DMS 273 treated with DMSO at 0.1 percent for 48 hours (cell line): ENCODE results near the gene ANKS3.
"Not testable (repeated sequence)": the region's sequence is repeated elsewhere in the genome, so short reads cannot be mapped to it uniquely, and the experiment has no call there.

Source experiments
- DNase-seq: peaks from one replicate; lab custom pipeline; 2025; lab: John Stamatoyannopoulos, UW

The ANKS3 gene

DNA sequence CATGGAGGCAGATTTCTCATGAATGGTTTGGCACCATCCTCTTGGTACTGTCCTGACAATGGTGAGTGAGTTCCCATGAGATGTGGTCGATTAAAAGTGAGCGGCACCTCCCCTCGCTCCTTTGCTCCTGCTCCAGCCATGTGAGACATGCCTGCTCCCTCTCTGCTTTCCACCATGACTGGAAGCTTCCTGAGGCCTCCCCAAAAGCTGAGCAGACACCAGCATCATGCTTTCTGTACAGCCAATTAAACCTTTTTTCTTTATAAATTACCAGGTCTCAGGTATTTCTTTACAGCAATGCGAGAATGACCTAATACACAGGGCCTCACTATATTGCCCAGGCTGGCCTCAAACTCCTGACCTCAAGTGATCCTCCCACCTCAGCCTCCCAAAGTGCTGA lies 20.8 kb upstream of the ANKS3 start:
- DNase-seq = no peak

DNA sequence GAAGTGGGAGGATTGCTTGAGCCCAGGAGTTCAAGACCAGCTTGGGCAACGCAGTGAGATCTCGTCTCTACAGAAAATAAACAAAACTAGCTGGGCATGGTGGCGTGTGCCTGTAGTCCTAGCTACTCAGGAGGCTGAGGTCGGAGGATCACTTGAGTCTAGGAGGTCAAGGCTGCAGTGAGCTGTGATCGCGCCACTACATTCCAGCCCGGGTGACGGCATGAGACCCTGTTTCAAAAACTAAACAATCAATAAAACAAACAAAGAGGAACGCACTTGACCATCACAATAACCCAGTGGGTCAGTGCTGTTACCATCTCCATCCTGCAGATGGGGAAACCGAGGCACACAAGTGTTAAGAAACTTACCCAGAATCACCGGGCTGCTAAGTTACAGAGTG lies 19.2 kb upstream of the ANKS3 start:
- DNase-seq = no peak

DNA sequence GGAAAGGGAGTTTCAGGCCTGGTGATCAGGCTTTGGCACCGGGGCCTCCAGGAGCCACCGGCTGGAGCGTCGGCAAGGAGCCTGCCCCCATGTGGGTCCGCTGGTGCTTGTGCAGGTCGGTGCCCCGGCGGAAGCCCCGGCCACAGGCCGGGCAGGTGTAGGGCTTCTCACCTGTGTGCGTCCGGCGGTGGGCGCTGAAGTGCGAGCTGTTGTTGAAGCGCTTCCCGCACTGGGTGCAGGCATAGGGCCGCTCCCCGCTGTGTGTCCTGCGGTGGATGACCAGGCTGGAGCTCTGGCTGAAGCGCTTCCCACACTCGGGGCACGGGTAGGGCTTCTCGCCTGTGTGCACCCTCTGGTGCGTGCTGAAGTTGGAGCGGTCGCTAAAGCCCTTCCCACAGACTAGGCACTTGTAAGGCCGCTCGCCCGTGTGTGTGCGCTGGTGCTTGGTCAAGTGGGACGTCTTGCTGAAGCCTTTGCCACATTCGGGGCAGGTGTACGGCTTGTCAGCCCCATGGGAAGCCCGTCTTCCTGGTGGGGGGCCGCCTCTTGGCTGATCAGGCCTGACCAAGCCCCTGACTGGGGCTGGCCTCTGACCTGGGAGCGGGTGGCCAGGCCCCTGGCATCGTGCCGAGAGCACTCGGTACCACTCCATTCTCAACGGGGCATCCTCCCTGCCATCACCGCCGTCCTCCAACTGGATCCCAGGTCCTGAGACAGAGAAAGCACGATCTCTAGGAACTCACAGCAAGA lies 18.5 kb upstream of the ANKS3 start:
- no peak for DNase-seq

DNA sequence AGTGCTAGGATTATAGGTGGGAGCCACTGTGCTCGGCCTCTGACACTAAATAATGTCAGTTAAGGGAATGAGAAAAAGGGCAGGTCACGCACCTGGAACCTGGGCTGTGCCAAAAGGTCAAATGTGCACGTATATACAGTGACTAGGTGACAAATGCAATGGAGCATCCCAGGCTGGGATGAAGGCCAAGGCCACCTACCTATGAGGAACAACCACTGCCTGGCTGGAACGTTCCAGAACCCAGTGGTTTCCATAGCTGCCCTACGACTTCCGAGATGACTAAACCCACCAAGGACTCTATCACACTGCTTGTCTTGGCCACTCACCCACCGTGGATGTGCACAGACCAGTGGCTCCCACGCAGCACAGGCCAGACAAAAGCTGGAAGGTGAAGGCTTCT lies 16.8 kb upstream of the ANKS3 start:
- no peak for DNase-seq

GRCh38 chr16:4749700-4750257 lies 15.7 kb upstream of the ANKS3 start:
- no peak for DNase-seq

DNA sequence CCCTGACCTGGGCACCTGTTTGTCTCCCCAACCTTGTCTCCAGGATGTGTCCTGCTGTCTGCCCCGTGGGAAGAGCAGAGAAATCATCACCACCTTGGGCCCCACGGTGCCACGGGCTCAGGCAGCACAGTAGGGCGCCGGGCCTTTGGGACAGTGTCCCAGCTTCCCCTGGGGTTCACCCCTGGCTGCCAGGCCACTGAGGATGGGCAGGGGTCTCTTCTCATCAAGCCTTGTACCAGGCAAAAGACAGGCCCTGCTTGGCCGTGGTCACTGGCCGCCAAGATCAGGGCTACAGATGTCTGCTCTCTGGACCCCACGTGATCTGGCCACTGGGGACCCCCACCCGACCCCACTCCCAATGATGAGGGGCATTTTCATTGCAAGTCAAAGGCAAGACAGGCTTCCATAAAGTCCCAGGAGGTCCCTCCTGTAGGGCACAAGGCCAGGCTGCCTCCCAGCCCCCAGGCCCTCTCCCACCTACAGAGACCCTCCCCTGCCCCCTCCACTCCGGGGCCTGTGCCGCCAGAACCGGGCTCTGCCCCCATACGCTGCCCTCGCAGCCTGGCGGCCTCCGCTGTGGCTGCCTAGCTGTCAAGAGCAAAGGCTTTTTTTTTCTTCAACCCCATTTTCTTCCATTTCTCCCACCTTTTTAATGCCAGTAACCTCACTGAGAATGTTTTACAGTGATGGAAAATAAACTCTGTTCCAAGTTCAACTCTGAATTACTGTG lies 14.8 kb upstream of the ANKS3 start:
- DNase-seq = no peak

DNA sequence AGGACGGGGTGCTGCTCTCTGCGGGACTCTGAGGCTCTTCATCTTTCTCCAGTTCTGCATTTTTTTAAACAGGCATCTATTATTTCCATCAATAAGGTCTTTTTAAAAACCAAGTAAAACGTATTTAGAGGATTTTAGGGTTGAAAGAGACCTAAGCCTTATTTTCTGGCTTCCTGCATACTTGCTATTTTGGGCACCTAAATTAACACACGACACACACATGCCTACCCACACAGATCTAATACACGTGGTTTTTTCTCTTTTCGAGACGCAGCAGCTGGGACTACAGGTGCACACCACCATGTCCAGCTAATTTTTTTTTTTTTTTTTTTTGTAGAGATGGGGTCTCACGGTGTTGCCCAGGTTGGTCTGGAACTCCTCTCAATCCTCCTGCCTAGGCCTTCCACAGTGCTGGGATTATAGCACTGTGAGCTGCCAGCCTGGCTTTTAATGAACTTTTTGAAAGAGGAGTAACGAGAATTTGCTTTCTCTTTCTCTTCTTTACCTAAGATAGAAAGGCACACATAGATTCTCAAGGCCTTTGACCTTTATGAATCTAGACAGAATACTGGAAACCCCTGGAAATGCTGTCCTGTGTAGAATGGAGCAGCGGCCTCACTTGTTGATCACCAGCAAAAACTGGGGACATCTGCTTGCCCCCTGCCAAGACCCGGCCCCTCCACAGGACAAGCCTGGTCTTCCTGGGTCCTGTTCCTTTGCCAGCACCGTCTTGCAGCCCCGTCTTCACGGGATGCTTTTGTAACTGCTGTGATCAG lies 14.0 kb upstream of the ANKS3 start:
- DNase-seq = no peak

DNA sequence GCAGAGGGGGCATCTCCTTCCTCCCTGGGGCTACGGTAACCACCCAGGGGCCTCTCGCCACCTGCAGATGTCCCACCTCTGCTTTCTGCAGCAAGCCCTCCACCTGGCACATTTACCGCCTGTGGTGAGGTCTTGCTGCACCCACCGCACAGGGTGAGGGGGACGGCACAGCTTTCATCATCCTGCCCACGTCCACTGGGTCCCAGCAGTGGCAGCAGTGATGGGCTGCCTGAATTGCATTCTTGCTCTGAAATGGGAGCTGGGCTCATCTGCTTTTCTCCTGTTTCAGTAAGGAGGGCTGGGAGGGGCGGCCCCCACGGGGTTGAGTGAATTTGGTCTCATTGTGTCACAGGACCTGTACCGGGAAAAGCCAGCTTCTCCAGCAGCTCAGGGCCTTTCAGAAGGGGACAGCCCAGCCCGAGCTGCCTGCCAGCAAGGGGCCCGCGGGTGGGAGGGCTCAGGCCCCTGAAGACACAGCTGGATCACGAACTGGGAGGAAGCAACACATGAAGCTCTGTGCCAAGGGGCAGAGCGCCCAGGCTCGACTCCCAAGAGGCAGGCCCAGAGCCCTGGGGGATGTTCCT lies 13.0 kb upstream of the ANKS3 start:
- DNase-seq = no peak

DNA sequence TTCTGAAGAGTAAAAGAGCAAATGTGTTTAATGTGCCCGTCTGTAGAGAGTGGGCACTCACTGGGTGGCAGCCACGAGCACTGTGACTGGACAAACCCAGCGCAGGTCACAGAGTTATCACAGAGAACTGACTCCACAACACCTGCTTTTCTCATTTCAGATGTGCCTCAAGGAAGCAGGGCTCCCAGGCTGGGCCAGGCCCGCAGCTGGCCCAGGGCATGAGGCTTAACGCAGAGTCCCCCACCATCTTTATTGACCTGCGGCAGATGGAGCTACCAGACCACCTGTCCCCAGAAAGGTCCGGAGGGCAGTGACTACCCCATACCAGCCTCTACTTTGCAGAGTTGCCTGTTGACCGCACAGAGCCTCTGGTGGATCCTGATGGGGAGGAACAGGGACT lies 12.1 kb upstream of the ANKS3 start:
- DNase-seq = no peak

DNA sequence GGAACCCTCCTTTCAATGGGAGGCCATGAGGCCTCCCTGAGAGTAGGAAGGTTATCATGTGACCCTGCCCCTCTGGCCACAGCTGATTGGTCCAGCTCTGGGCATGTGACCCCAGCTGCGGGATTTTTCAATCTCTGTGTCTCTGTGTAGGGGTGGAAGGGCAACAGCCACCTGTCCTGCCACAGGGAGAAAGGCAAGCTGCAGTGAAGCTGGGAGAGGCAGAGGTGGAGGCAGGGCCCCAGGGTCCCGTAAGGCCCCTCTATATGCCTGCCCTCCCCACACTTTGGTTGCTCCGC lies 11.2 kb upstream of the ANKS3 start:
- DNase-seq = no peak

- no peak for DNase-seq
Measured at GRCh38 chr16:4744555-4745273, 10.6 kb upstream of the ANKS3 start.

DNA sequence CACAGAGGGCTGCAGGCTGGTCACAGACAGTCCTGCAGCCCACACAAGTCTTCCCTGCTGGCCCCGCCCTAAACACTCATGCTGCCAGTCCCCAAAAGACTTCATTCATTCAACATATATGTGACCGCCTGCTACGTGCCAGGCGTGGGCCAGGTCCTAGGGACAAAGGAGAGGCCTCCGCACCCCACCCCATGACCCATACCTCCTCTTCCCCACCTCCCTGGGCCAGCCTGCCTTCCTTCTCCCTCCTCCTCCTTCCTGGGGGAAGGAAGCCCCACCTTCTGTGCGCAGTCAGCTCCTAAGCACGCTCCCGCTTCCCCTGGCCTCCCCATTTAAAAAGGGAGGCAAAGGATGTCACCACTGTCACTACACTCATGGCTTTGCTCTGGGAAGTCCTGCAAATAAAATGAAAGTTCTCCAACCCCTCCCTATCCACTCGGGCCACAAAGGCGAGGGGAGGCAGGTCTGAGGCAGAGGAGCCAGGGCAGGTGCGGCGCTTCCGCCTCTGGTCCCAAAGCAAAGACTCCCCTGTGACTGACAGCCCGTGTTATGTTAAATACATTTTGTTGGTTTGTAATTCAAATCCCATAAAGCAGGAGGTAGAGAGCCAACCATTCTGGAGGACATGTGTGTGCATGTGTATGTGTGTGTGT lies 9.3 kb upstream of the ANKS3 start:
- DNase-seq = no peak

DNA sequence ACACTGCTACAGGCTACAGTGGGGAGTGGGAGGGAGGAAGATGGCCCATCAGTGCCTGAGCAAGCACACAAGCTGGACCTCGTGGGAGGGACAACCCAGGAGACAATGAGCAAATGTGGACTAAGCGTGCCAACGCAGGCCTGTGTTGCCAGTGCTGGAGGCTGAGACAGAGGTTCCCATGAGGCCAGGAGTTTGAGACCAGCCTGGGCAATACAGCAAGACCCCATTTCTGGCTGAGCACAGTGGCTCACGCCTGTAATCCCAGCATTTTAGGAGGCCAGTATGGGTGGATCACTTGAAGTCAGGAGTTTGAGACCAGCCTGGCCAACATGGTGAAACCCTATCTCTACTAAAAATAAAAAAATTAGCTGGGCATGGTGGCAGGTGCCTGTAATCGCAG lies 4.3 kb upstream of the ANKS3 start:
- DNase-seq = not testable (repeated sequence)

DNA sequence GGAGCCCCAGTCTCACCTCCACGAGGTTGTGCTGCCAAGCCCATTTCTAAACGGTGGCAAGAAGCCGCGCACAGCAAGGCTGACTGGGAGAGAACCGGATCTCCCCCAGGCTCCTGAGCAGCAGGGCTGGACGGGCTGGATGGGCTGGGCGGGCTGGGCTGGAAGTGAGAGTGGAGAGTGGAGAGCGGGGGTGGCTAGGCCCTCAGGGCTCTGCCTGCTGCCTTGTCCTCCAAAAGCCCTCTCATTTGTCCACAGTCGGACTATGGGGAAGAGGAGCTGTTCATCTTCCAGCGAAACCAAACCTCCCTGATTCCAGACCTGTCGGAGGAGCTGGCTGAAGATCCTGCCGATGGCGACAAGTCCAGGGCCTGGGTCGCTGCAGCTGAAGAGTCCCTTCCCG lies 3.5 kb upstream of the ANKS3 start:
- DNase-seq = no peak

GRCh38 chr16:4736546-4736945 lies 2.5 kb upstream of the ANKS3 start:
- DNase-seq = no peak

DNA sequence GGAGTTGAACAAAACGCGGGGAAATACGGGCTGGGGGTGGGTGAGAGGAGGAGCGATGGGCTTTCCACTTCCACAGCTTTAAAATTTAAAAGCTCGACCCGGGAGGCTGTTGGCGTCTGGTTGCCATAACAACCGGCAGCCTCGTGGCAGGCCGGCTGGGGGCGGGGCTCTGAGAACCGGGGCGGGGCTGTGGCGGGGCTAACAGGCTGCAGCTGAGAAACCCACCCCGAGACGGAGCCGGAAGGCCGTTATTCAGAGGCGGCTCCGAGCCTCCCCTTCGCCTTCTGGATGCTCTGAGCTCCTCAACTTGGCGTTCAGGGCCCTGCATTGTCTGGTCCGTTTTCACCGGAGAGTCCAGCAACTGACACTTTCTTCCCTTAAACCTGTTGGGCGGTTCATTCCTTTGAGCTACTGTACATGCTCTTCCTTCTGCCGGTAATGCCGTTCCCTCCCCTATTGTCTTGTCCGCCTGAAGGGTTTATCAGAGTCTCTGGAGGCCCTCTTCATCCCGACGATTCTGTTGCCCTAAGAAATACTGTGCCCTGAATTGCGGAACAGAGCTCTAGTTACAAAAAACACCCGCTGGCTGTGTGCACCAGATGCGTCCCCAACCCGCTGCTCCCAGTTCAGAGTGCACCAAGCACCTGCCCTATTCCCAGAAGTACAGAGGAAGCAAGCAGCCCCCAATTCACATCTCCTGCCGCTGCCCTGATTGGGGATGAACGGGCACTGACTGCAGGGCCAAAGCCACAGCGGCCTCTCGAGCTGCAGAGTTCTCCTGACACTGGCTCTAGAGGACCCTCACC lies 862 bp upstream of the ANKS3 start:
- peak; percentile 50 for DNase-seq

- DNase-seq = no peak
Measured at GRCh38 chr16:4733747-4734062, 366 bp downstream of the ANKS3 start.

DNA sequence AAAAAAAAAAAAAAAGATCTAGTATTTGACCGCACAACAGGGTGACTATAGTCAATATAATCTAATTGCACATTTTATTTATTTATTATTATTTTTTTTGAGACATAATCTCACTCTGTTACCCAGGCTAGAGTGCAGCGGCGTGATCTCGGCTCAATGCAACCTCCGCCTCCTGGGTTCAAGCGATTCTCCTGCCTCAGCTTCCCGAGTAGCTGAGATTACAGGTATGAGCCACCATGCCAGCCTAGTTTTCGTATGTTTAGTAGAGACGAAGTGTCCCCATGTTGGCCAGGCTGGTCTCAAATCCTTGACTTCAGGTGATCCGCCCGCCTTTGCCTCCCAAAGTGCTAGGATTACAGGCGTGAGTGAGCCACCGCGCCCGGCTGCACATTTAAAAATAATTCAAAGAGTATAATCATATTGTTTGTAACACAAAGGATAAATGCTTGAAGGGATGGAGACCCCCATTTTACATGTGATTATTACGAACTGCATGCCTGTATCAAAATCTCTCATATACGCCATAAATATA lies 794 bp downstream of the ANKS3 start:
- DNase-seq = no peak

GRCh38 chr16:4729876-4730275 lies 4.2 kb downstream of the ANKS3 start:
- no peak for DNase-seq

GRCh38 chr16:4728676-4729075 lies 5.4 kb downstream of the ANKS3 start:
- DNase-seq = no peak
